Testis (tissue), 2 donors: ENCODE data around the gene ALG3.

Experiments used
- POLR2A ChIP-seq: fragments of 450-650 bp; IDR thresholded peaks from one replicate; pipeline ENCODE4 v1.6.1; 2017; ENCODE audit warnings: antibody characterized with exemption, mild to moderate bottlenecking, moderate library complexity
- TF ChIP-seq, protein P1 (sequence below), 3 experiments: fragments of 450-650 bp in 2 of 3; fragments of 200-600 bp in 1 of 3; sonication (generic) in 1 of 3; IDR thresholded peaks; one replicate each; pipeline ENCODE4 v1.5.1; 2016 to 2019; ENCODE audit warnings: antibody characterized with exemption in 3 of 3, mild to moderate bottlenecking in 2 of 3, moderate library complexity in 1 of 3

GRCh38 chr3:184234671-184235380 is 13.9 kb downstream of the ALG3 start:
- TF ChIP-seq, protein P1, sequence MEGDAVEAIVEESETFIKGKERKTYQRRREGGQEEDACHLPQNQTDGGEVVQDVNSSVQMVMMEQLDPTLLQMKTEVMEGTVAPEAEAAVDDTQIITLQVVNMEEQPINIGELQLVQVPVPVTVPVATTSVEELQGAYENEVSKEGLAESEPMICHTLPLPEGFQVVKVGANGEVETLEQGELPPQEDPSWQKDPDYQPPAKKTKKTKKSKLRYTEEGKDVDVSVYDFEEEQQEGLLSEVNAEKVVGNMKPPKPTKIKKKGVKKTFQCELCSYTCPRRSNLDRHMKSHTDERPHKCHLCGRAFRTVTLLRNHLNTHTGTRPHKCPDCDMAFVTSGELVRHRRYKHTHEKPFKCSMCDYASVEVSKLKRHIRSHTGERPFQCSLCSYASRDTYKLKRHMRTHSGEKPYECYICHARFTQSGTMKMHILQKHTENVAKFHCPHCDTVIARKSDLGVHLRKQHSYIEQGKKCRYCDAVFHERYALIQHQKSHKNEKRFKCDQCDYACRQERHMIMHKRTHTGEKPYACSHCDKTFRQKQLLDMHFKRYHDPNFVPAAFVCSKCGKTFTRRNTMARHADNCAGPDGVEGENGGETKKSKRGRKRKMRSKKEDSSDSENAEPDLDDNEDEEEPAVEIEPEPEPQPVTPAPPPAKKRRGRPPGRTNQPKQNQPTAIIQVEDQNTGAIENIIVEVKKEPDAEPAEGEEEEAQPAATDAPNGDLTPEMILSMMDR (IDR thresholded peaks at IDR 0.05), result no peak
- TF ChIP-seq POLR2A, result no peak
